Smooth muscle cell (in vitro differentiated cells): ENCODE measurements around the gene SNUPN. TPM values are rescaled to one million over a fixed set of nuclear protein-coding genes. Genes with fewer than 3 reads are reported as not detected.

Experiments used
- DNase-seq: peaks from one replicate; lab custom pipeline; 2025; ENCODE audit not compliant: unreplicated experiment; lab: John Stamatoyannopoulos, UW
- H2AFZ ChIP-seq: fragments of 200-600 bp; sonication (generic); 2 replicates; pipeline ENCODE4 v1.6.0; 2016; ENCODE audit warnings: antibody characterized with exemption, low read depth, mild to moderate bottlenecking
- H3F3A ChIP-seq: fragments of 200-600 bp; sonication (generic); 2 replicates; pipeline ENCODE4 v1.6.0; 2017; ENCODE audit warnings: antibody characterized with exemption, low read depth
- H3K27ac ChIP-seq: fragments of 200-600 bp; sonication (generic); 2 replicates; pipeline ENCODE4 v1.5.1; 2016; ENCODE audit warnings: low read depth, mild to moderate bottlenecking
- H3K27me3 ChIP-seq: fragments of 200-600 bp; sonication (generic); 2 replicates; pipeline ENCODE4 v1.6.1; 2016; ENCODE audit warnings: low read depth, mild to moderate bottlenecking
- H3K36me3 ChIP-seq: fragments of 200-600 bp; sonication (generic); 2 replicates; pipeline ENCODE4 v1.5.1; 2016; ENCODE audit warnings: low read depth
- H3K4me1 ChIP-seq: fragments of 200-600 bp; sonication (generic); 2 replicates; pipeline ENCODE4 v1.5.1; 2016; ENCODE audit warnings: low read depth
- H3K4me2 ChIP-seq: fragments of 200-600 bp; sonication (generic); 2 replicates; pipeline ENCODE4 v1.6.0; 2016; ENCODE audit warnings: mild to moderate bottlenecking
- H3K4me3 ChIP-seq: fragments of 200-600 bp; sonication (generic); 2 replicates; pipeline ENCODE4 v1.5.1; 2016; ENCODE audit warnings: mild to moderate bottlenecking
- H3K79me2 ChIP-seq: fragments of 200-600 bp; sonication (generic); 2 replicates; pipeline ENCODE4 v1.6.0; 2016; ENCODE audit warnings: low read depth, mild to moderate bottlenecking
- H3K9ac ChIP-seq: fragments of 200-600 bp; sonication (generic); 2 replicates; pipeline ENCODE4 v1.6.0; 2016; ENCODE audit warnings: low read depth
- H3K9me3 ChIP-seq: fragments of 200-600 bp; sonication (generic); replicated peaks from 2 replicates; pipeline ENCODE4 v1.5.1; 2016; ENCODE audit warnings: low read depth
- H4K20me1 ChIP-seq: fragments of 200-600 bp; sonication (generic); 2 replicates; pipeline ENCODE4 v1.6.0; 2016; ENCODE audit warnings: low read depth
- CTCF ChIP-seq: fragments of 200-600 bp; sonication (generic); IDR thresholded peaks from 2 replicates; pipeline ENCODE4 v1.5.1; 2017; ENCODE audit warnings: borderline replicate concordance, mild to moderate bottlenecking, antibody characterized with exemption; ENCODE audit not compliant: insufficient read depth, poor library complexity, severe bottlenecking
- WGBS: methylation state at CpG from one replicate; pipeline ENCODE4 v1.1.7; 2016; ENCODE audit warnings: low lambda C conversion rate; 5-methylcytosine and 5-hydroxymethylcytosine counted together
- polyA plus RNA-seq: library from polyadenylated mRNA; unstranded; fragments of >200 nt; fragmentation: Nextera tagmentation; extraction: Ambion mirVana; gene quantifications from 2 replicates; pipeline ENCODE4 v1.2.1, GENCODE V29; 2016
- total RNA-seq: library from RNA; depleted of rRNA; stranded (reverse); fragments of >200 nt; gene quantifications from 2 replicates; pipeline ENCODE4 v1.2.3, GENCODE V29; 2014

The SNUPN gene
- total and polyA plus RNA-seq, 2 experiments from 2014 or later: 15.2 to 24.0 TPM

DNA sequence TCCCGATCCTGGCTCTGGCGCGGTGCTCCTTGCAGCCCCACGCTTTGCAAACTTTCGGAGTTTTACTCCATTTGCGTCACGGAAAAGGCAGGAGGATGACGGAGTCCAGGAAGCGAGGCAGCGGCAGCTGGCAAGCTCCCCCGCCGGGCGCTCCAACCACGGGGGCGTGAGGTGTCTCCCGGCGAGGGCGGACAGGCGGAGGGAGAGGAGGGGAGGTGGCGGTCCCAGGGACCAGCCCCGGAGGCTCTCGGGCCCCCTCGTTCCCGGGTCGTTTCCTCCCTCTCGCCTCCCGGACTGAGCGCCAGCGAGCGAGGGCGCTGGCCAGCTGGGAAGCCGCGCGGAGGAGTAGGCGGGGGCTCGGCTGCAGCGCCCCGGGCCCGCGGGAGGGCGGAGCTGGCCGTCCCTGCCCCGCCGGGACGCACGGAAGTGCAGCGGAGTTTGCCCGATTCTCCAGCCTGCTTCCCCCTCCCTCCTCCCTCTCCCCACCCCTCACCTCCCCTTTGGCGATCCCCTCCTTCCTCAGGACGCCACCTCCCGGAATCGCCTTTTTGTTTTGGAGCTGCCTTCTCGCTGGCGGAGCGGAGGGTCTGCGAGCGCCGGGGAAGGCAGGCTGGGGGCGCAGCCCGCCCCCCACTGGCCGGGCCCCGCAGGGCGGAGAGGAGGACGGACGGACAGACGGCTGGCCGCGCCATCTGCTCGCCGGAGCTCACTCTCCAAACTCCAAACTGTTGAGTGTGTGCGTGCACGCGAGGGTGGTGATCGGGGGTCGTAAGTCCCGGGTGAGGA is 22.0 kb upstream of the SNUPN start, which contains the start of gene SNX33:
Gene SNX33, plus strand, starts transcription at position 543 of the 786 bp plus-strand sequence. CDS start 1,191 bp downstream, outside the sequence.
- H3K4me3 ChIP-seq: peak within 1 kb of the TSS; percentile 91
- H3K79me2 ChIP-seq: peaks cover 52% of the 10 kb centered on the region
- no peaks in the 10 kb centered on the region for H3K36me3 ChIP-seq
- peak within 1 kb of the TSS; percentile 95 for H3K4me2 ChIP-seq
- no peaks in the 10 kb centered on the region for H3K9me3 ChIP-seq
- TF ChIP-seq CTCF: peak; percentile 42
- under 1% methylated on average over 38 of the region's 76 CpGs for WGBS
- H3K4me1 ChIP-seq: peaks cover 34% of the 10 kb centered on the region
- peak; percentile 88 for DNase-seq
- no peaks in the 10 kb centered on the region for H3K27me3 ChIP-seq
- H4K20me1 ChIP-seq: peaks cover 40% of the 10 kb centered on the region
- H3K27ac ChIP-seq: peak within 1 kb of the TSS; percentile 95
- H3K9ac ChIP-seq: peak within 1 kb of the TSS; percentile 97
- peak within 1 kb of the TSS; percentile 24 for H2AFZ ChIP-seq
- no peaks in the 10 kb centered on the region for H3F3A ChIP-seq

DNA sequence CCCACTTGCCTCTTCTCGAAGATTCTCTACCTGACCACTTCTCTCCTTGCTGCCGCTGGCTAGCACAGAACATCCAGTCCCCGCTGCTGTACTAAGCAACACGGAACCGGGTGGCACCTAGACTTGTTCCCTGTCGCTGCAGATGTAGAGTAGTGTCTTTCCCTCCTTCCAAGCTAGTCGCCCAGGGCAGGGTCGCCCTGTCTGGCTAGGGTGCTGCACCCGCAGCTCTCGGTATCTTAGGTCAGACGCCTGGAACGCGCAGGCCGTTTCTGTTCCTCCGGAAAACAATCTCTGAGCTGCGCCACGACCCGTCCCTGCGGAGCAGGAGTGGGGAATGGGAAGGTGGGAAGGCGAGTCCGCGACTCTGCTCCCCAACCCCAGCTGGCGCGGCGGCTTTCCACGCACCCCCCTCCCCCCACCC is 21.4 kb upstream of the SNUPN start:
- no peaks in the 10 kb centered on the region for H3K27me3 ChIP-seq
- DNase-seq: no peak
- H3K27ac ChIP-seq: peak overlapping the region; percentile 95
- H3K9ac ChIP-seq: peak overlapping the region; percentile 97
- 3% methylated on average over 26 of the region's 26 CpGs for WGBS
- H3K36me3 ChIP-seq: no peaks in the 10 kb centered on the region
- peaks cover 34% of the 10 kb centered on the region for H4K20me1 ChIP-seq
- H3K79me2 ChIP-seq: peaks cover 46% of the 10 kb centered on the region
- H3K4me2 ChIP-seq: peak overlapping the region; percentile 95
- peaks cover 28% of the 10 kb centered on the region for H3K4me1 ChIP-seq
- H3K9me3 ChIP-seq: no peaks in the 10 kb centered on the region
- TF ChIP-seq CTCF: no peak
- H3K4me3 ChIP-seq: peak overlapping the region; percentile 91
- no peaks in the 10 kb centered on the region for H3F3A ChIP-seq
- H2AFZ ChIP-seq: peak overlapping the region; percentile 24

DNA sequence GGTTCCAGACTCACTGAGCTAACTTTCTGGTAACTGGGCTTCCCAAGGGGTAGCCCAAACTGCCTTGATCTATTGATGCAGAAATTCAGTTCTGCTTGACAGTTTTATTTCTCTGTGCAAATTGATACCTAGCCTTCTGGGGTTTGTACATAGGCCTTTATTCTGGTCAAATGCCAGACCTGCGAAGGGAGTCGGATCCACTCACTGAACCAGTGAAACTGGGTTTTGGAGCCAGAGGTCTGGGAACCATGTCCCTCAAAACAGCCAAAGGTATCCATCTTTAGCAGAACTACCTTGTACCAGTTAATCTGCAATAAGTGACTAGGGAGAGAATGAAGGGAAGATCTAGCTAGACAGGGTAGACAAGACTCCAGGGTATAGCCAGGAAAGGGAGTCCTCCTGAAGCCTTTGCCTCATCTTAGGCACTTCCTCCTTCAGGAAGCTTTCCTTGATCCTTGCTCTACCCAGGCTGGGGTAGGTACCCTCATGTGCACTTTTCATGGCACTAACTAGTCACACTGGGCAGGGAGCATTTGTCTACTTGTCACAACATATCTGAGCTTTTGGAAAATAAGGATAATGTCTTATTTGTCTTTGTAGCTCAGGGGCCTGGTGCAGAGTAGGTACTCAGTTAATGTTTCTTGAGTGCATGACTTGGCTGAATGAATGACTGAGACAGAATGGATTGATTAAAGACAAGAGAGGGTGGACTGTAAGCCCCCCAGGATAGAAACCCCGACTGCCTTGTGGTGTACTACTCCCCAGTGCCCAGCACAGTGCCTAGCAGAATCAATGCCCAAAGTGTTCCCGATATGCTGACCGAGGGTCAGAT is 20.8 kb upstream of the SNUPN start:
- H3K9me3 ChIP-seq: no peaks in the 10 kb centered on the region
- H3K4me2 ChIP-seq: peak overlapping the region; percentile 95
- no peaks in the 10 kb centered on the region for H3F3A ChIP-seq
- no peaks in the 10 kb centered on the region for H3K27me3 ChIP-seq
- peaks cover 27% of the 10 kb centered on the region for H4K20me1 ChIP-seq
- peak overlapping the region; percentile 95 for H3K27ac ChIP-seq
- WGBS: 47% methylated on average over 5 of the region's 5 CpGs
- no peaks in the 10 kb centered on the region for H3K36me3 ChIP-seq
- peaks cover 22% of the 10 kb centered on the region for H3K4me1 ChIP-seq
- peaks cover 40% of the 10 kb centered on the region for H3K79me2 ChIP-seq
- H3K4me3 ChIP-seq: peak overlapping the region; percentile 91
- peak overlapping the region; percentile 97 for H3K9ac ChIP-seq
- TF ChIP-seq CTCF: no peak
- H2AFZ ChIP-seq: peak overlapping the region; percentile 24
- DNase-seq: no peak
